Esophagus squamous epithelium (tissue), 5 donors: Measurements from ENCODE around the gene ZGPAT. TPM values are rescaled to one million over a fixed set of nuclear protein-coding genes. Genes with fewer than 3 reads are reported as not detected.

Experiments
- DNase-seq: peaks from one replicate; lab custom pipeline; 2025; lab: John Stamatoyannopoulos, UW
- H3K27ac ChIP-seq, 4 donors: fragments of 200-600 bp; sonication (generic); one replicate each; pipeline ENCODE4 v1.5.1; 2016 to 2019; ENCODE audit warnings: mild to moderate bottlenecking in 1 of 4
- H3K27me3 ChIP-seq, 4 donors: fragments of 200-600 bp; sonication (generic); 1 replicate in 3 of 4; 2 replicates in 1 of 4; pipeline versions ENCODE4 v1.5.1 to v1.6.0; 2017 to 2021; ENCODE audit warnings: antibody characterized with exemption in 1 of 4
- H3K36me3 ChIP-seq, 3 donors: fragments of 200-600 bp; sonication (generic); one replicate each; pipeline ENCODE4 v1.5.1; 2016 to 2019
- H3K4me1 ChIP-seq, 3 donors: fragments of 200-600 bp; sonication (generic); one replicate each; pipeline ENCODE4 v1.5.1; 2017 to 2019
- H3K4me3 ChIP-seq, 4 donors: fragments of 200-600 bp; sonication (generic); 1 replicate in 3 of 4; 2 replicates in 1 of 4; pipeline ENCODE4 v1.5.1; 2016 to 2019; ENCODE audit warnings: mild to moderate bottlenecking in 2 of 4, moderate library complexity in 1 of 4
- H3K9me3 ChIP-seq, 3 donors: fragments of 200-600 bp; sonication (generic); one replicate each; pipeline ENCODE4 v1.5.1; 2016 to 2019
- POLR2A ChIP-seq, 4 donors: fragments of 450-650 bp; IDR thresholded peaks; one replicate each; pipeline ENCODE4 v1.6.1; 2017; ENCODE audit warnings: antibody characterized with exemption in 4 of 4, mild to moderate bottlenecking in 4 of 4, moderate library complexity in 3 of 4
- WGBS, 2 donors: methylation state at CpG; one replicate each; pipeline ENCODE4 v1.1.5; 2018; 5-methylcytosine and 5-hydroxymethylcytosine counted together
- intact Hi-C: fragments of 100-400 bp; cut with DNase I; formaldehyde crosslinking; loops from one replicate; pipeline ENCODE4 v1.15.0; 2022
- total RNA-seq, 4 donors: library from RNA; depleted of rRNA; stranded (reverse); fragments of >200 nt; gene quantifications; one replicate each; pipeline ENCODE4 v1.1.0, GENCODE V29; 2016
- TF ChIP-seq, protein P1 (sequence below), 6 experiments: fragments of 450-650 bp in 4 of 6; fragments of 200-600 bp in 2 of 6; sonication (generic) in 2 of 6; IDR thresholded peaks; one replicate each; pipeline ENCODE4 v1.5.1; 2016 to 2019; ENCODE audit warnings: antibody characterized with exemption in 6 of 6, mild to moderate bottlenecking in 4 of 6, moderate library complexity in 4 of 6
- donor health status: DM: yes; HTN: yes; CAD: no.

Gene ZGPAT
- total RNA-seq, 4 donors from 2014 or later = 25.4 to 31.9 (median 28.3) TPM

DNA sequence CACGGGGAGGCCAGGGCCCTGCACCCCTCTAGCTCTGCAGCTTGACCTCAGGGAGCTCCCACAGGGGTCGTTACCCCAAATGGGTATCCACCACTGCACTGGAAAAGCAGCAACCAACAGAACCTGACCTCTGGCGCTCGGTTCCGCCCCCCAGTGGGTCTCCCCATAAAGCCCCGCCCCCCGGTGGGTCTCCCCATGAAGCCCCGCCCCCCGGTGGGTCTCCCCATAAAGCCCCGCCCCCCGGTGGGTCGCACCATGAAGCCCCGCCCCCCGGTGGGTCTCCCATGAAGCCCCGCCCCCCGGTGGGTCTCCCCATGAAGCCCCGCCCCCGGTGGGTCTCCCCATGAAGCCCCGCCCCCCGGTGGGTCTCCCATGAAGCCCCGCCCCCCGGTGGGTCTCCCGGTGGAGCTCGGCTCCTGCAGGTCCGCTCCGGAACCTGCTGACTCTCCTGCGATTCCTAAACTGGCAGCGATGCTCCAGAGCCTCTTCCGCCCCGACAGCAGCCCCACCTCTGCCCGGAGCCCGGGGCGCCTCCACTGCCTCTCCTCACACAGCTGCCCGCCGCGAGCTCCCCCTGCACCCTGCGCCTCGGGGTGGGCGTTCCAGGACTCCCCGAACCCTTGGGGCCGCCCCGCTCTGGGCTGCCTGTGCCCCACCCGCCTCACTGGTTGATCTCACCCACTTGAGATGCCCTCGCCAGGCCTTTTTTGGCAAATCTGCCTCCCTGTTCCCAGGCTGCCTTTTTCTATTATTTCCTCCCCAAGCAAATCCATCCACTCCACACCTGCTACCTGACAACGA is 43.8 kb downstream of the ZGPAT start:
- no peak for DNase-seq
- TF ChIP-seq, protein P1, sequence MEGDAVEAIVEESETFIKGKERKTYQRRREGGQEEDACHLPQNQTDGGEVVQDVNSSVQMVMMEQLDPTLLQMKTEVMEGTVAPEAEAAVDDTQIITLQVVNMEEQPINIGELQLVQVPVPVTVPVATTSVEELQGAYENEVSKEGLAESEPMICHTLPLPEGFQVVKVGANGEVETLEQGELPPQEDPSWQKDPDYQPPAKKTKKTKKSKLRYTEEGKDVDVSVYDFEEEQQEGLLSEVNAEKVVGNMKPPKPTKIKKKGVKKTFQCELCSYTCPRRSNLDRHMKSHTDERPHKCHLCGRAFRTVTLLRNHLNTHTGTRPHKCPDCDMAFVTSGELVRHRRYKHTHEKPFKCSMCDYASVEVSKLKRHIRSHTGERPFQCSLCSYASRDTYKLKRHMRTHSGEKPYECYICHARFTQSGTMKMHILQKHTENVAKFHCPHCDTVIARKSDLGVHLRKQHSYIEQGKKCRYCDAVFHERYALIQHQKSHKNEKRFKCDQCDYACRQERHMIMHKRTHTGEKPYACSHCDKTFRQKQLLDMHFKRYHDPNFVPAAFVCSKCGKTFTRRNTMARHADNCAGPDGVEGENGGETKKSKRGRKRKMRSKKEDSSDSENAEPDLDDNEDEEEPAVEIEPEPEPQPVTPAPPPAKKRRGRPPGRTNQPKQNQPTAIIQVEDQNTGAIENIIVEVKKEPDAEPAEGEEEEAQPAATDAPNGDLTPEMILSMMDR (IDR thresholded peaks at IDR 0.05) = no peak
- no peak for TF ChIP-seq POLR2A (IDR thresholded peaks at IDR 0.05)
- H3K4me1 ChIP-seq = no peaks in the 10 kb centered on the region
- 60 to 87% methylated on average over 3 to 8 of the region's 45 CpGs for WGBS, 2 donors
- H3K9me3 ChIP-seq = no peaks in the 10 kb centered on the region
- H3K27ac ChIP-seq = peak overlapping the region in 2 of 4 donors; percentile 21 to 42
- no peaks in the 10 kb centered on the region for H3K27me3 ChIP-seq
- no peak overlapping the region for H3K4me3 ChIP-seq
- H3K36me3 ChIP-seq = peaks cover 0 to 1% (median 0%) of the 10 kb centered on the region in 3 donors
- intact Hi-C loops = no loop called here

- TF ChIP-seq, protein P1 (IDR thresholded peaks at IDR 0.05) = no peak
- no peak for TF ChIP-seq POLR2A (IDR thresholded peaks at IDR 0.05)
- no peaks in the 10 kb centered on the region for H3K4me1 ChIP-seq
- H3K4me3 ChIP-seq = no peak overlapping the region
- no peak overlapping the region for H3K27ac ChIP-seq
- no peaks in the 10 kb centered on the region for H3K9me3 ChIP-seq
- WGBS, 2 donors = 93 to 98% methylated on average over 6 to 16 of the region's 50 CpGs
- no peaks in the 10 kb centered on the region for H3K27me3 ChIP-seq
- intact Hi-C loops = no loop called here
- H3K36me3 ChIP-seq = no peaks in the 10 kb centered on the region
- DNase-seq = no peak
Observed at GRCh38 chr20:63752411-63753101, 44.7 kb downstream of the ZGPAT start.

GRCh38 chr20:63753381-63753780 is 45.5 kb downstream of the ZGPAT start:
- no peaks in the 10 kb centered on the region for H3K27me3 ChIP-seq
- H3K9me3 ChIP-seq = no peaks in the 10 kb centered on the region
- intact Hi-C loops = no loop called here
- WGBS, 2 donors = 87 to 93% methylated on average over 3 to 5 of the region's 13 CpGs
- H3K4me1 ChIP-seq = no peaks in the 10 kb centered on the region
- H3K27ac ChIP-seq = no peak overlapping the region
- DNase-seq = no peak
- H3K4me3 ChIP-seq = no peak overlapping the region
- no peaks in the 10 kb centered on the region for H3K36me3 ChIP-seq
- TF ChIP-seq POLR2A (IDR thresholded peaks at IDR 0.05) = no peak
- TF ChIP-seq, protein P1 (IDR thresholded peaks at IDR 0.05) = no peak

DNA sequence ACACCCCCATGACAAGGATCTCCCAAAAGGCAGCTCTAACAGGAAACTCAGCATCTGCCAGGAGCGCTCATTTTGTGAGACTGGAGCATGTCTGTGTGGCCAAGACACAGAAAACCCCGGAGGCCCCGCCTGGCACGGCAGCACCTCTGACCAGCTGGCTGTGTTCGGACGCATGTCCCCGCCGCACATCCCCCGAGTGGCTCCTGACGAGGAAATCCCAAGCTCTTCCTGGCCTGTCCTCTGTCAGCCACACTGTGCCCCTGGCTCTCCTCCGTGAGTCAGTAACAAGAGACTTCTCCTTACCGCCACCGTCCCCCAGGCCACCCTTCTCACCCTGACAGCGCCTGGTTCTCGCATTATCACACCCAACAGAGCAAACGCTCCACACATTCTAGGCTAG is 46.2 kb downstream of the ZGPAT start:
- intact Hi-C loops = no loop called here
- no peaks in the 10 kb centered on the region for H3K4me1 ChIP-seq
- H3K4me3 ChIP-seq = no peak overlapping the region
- no peaks in the 10 kb centered on the region for H3K27me3 ChIP-seq
- DNase-seq = no peak
- no peaks in the 10 kb centered on the region for H3K36me3 ChIP-seq
- no peak for TF ChIP-seq POLR2A (IDR thresholded peaks at IDR 0.05)
- TF ChIP-seq, protein P1 (IDR thresholded peaks at IDR 0.05) = no peak
- H3K27ac ChIP-seq = no peak overlapping the region
- WGBS, 2 donors = 77 to 80% methylated on average over 9 to 13 of the region's 16 CpGs
- H3K9me3 ChIP-seq = no peaks in the 10 kb centered on the region
